RWPE1 (cell line): Measurements from ENCODE around the gene HSF5.
"Not testable (repeated sequence)": the region's sequence is repeated elsewhere in the genome, so short reads cannot be mapped to it uniquely, and the experiment has no call there.

Experiments
- CTCF ChIA-PET: fragments of 350-600 bp; sonication (Branson Sonifier 250); formaldehyde crosslinking; extraction: SDS; loops from one replicate; lab custom pipeline; 2021; lab: Yijun Ruan, JAX
- POLR2A ChIA-PET: fragments of 400-600 bp; formaldehyde crosslinking; extraction: SDS; loops from one replicate; lab custom pipeline; 2020; ENCODE audit warnings: antibody characterized with exemption; ENCODE audit not compliant: low non-redundant PET; lab: Yijun Ruan, JAX
- DNase-seq: peaks from one replicate; pipeline ENCODE4 v3.0.0; 2012; ENCODE audit warnings: low spot score
- H3K27ac ChIP-seq: fragments of 450-650 bp; 2 replicates; pipeline ENCODE4 v1.5.1; 2017
- CTCF ChIP-seq: fragments of 450-650 bp; conservative IDR thresholded peaks from 2 replicates; pipeline ENCODE4 v1.5.1; 2017; ENCODE audit warnings: low read depth, mild to moderate bottlenecking

The HSF5 gene

GRCh38 chr17:58402679-58403078, 85.5 kb downstream of the HSF5 start:
- peak; percentile 83 for DNase-seq
- POLR2A ChIA-PET, result no interaction called here
- no peak overlapping the region for H3K27ac ChIP-seq
- TF ChIP-seq CTCF, result no peak
- CTCF ChIA-PET, result interaction anchor here (1.1 kb wide), 1 partner anchor 15 kb away, joined by 3 read pairs; the partner anchor contains the start of gene RNF43

GRCh38 chr17:58402047-58402446, 86.2 kb downstream of the HSF5 start:
- POLR2A ChIA-PET, result no interaction called here
- no peak for DNase-seq
- CTCF ChIA-PET, result interaction anchor here (1.1 kb wide), 1 partner anchor 15 kb away, joined by 3 read pairs; the partner anchor contains the start of gene RNF43

GRCh38 chr17:58401287-58401686, 86.9 kb downstream of the HSF5 start:
- H3K27ac ChIP-seq, result no peak overlapping the region
- TF ChIP-seq CTCF, result no peak
- DNase-seq, result no peak
- POLR2A ChIA-PET, result no interaction called here
- CTCF ChIA-PET, result interaction anchor here (1.1 kb wide), 1 partner anchor 16 kb away, joined by 3 read pairs; the partner anchor contains the start of gene RNF43

More at GRCh38 chr17:58402047-58402446, 86.2 kb downstream of the HSF5 start:
- no peak overlapping the region for H3K27ac ChIP-seq
- TF ChIP-seq CTCF, result no peak

GRCh38 chr17:58400826-58401225, 87.4 kb downstream of the HSF5 start:
- CTCF ChIA-PET, result no interaction called here
- POLR2A ChIA-PET, result no interaction called here
- DNase-seq, result no peak
- no peak for TF ChIP-seq CTCF
- H3K27ac ChIP-seq, result no peak overlapping the region

GRCh38 chr17:58399974-58400373, 88.2 kb downstream of the HSF5 start:
- no peak overlapping the region for H3K27ac ChIP-seq
- CTCF ChIA-PET, result no interaction called here
- POLR2A ChIA-PET, result interaction anchor here (0.7 kb wide), 1 partner anchor 48 kb away, joined by 4 read pairs; the partner anchor contains the start of gene SUPT4H1
- no peak for TF ChIP-seq CTCF
- DNase-seq, result no peak

GRCh38 chr17:58398574-58399266, 89.5 kb downstream of the HSF5 start:
- ChIA-PET CTCF (no interaction called here), POLR2A (no interaction called here)
- H3K27ac ChIP-seq, result no peak overlapping the region
- no peak for TF ChIP-seq CTCF
- DNase-seq, result no peak

GRCh38 chr17:58397421-58397820, 90.8 kb downstream of the HSF5 start:
- H3K27ac ChIP-seq, CTCF ChIA-PET, POLR2A ChIA-PET, DNase-seq: not testable (repeated sequence)
